ENCODE measurements around the gene SPANXC. TPM values are rescaled to one million over a fixed set of nuclear protein-coding genes. Genes with fewer than 3 reads are reported as not detected.

SPANXC gene
- polyA plus RNA-seq, 1 of the 3 experiments (the other 2 are of a cell fraction), result 0.79 TPM

- H2AFZ ChIP-seq (ENCODE audit: low read depth), result no peak overlapping the region
- TF ChIP-seq RCOR1 (IDR thresholded peaks at IDR 0.05; ENCODE audit: low read length), result no peak
- no peaks in the 10 kb centered on the region for H3K79me2 ChIP-seq (ENCODE audit: insufficient read depth)
- no peaks in the 10 kb centered on the region; the same call in 1 of the 2 replicates for H3K27me3 ChIP-seq (ENCODE audit: insufficient read depth)
- no peaks in the 10 kb centered on the region for H3F3A ChIP-seq (replicated peaks; ENCODE audit: insufficient read depth)
- no peaks in the 10 kb centered on the region for H3K9me2 ChIP-seq
- DNase-seq, result no peak
- 50% methylated on average over 3 of the region's 3 CpGs for WGBS (ENCODE audit: low lambda C conversion rate)
- H3K9me3 ChIP-seq, result no peaks in the 10 kb centered on the region
- no peaks in the 10 kb centered on the region for H3K4me1 ChIP-seq (ENCODE audit: control insufficient read depth in 1 of 2, insufficient read depth in 2 of 2, low read depth in 1 of 2, low read length in 1 of 2)
- no peak overlapping the region for H3K9ac ChIP-seq
- ChIA-PET CTCF (no interaction called here), POLR2A (no interaction called here)
- H3K4me3 ChIP-seq (ENCODE audit: low read depth in 2 of 2, low read length in 1 of 2), result no peak overlapping the region
- no peak overlapping the region for H3K4me2 ChIP-seq
- no peak overlapping the region for H3K27ac ChIP-seq (ENCODE audit: low read depth in 2 of 2, low read length in 1 of 2)
- H3K36me3 ChIP-seq (replicated peaks in 1 of 2; ENCODE audit: control insufficient read depth in 1 of 2, insufficient read depth in 2 of 2, low read length in 1 of 2), result no peaks in the 10 kb centered on the region
- H4K20me1 ChIP-seq (ENCODE audit: insufficient read depth), result no peaks in the 10 kb centered on the region
These were observed 40.4 kb downstream of the SPANXC start for GRCh38 chrX:141201962-141202361.

Other genes starting within 250 kb of the SPANXC start
- not detected in 2 replicates for gene SPANXB1, start 239.9 kb downstream of the SPANXC start, polyA plus RNA-seq (2012; rRNA removed)
- 15.3 and 33.3 TPM in 2 replicates for gene LDOC1, start 65.4 kb downstream of the SPANXC start, polyA plus RNA-seq (2012; rRNA removed)